Parathyroid adenoma (tissue), 2 donors: Measurements from ENCODE around the gene KANK2.

ENCODE experiments used
- H2AFZ ChIP-seq: fragments of 300-600 bp; sonication (generic); one replicate; pipeline ENCODE4 v1.7.0; 2017; ENCODE audit warnings: antibody characterized with exemption, mild to moderate bottlenecking
- H3K27ac ChIP-seq: fragments of 300-600 bp; sonication (generic); one replicate; pipeline ENCODE4 v1.7.0; 2017
- H3K27me3 ChIP-seq: fragments of 300-600 bp; sonication (generic); one replicate; pipeline ENCODE4 v1.7.0; 2017; ENCODE audit warnings: low read length; ENCODE audit not compliant: control insufficient read depth, insufficient read depth
- H3K36me3 ChIP-seq: fragments of 300-600 bp; sonication (generic); one replicate; pipeline ENCODE4 v1.7.0; 2017; ENCODE audit warnings: low read length; ENCODE audit not compliant: control insufficient read depth, insufficient read depth
- H3K4me1 ChIP-seq: fragments of 300-600 bp; sonication (generic); one replicate; pipeline ENCODE4 v1.7.0; 2017; ENCODE audit warnings: control low read depth
- H3K4me2 ChIP-seq: fragments of 300-600 bp; sonication (generic); one replicate; pipeline ENCODE4 v1.7.0; 2017; ENCODE audit warnings: low read length
- H3K4me3 ChIP-seq: fragments of 300-600 bp; sonication (generic); one replicate; pipeline ENCODE4 v1.7.0; 2017; ENCODE audit warnings: low read depth, low read length
- H3K79me2 ChIP-seq: fragments of 300-600 bp; sonication (generic); one replicate; pipeline ENCODE4 v1.7.0; 2017; ENCODE audit warnings: control low read depth
- H3K9ac ChIP-seq: fragments of 300-600 bp; sonication (generic); one replicate; pipeline ENCODE4 v1.7.0; 2017; ENCODE audit warnings: mild to moderate bottlenecking
- H3K9me3 ChIP-seq: fragments of 300-600 bp; sonication (generic); one replicate; pipeline ENCODE4 v1.7.0; 2017; ENCODE audit warnings: low read length; ENCODE audit not compliant: control insufficient read depth
- CTCF ChIP-seq: fragments of 300-600 bp; sonication (generic); IDR thresholded peaks from one replicate; pipeline ENCODE4 v1.7.0; 2017; ENCODE audit warnings: antibody characterized with exemption, mild to moderate bottlenecking
- donor health status: primary hyperparathyroidism.

The KANK2 gene

GRCh38 chr19:11223200-11223599, 25.9 kb upstream of the KANK2 start:
- H3K4me2 ChIP-seq, result no peak overlapping the region
- no peak overlapping the region for H3K27ac ChIP-seq
- no peaks in the 10 kb centered on the region for H3K9me3 ChIP-seq
- no peak for TF ChIP-seq CTCF
- H3K79me2 ChIP-seq, result no peaks in the 10 kb centered on the region
- H3K4me1 ChIP-seq, result no peaks in the 10 kb centered on the region
- no peak overlapping the region for H2AFZ ChIP-seq
- no peak overlapping the region for H3K9ac ChIP-seq
- H3K4me3 ChIP-seq, result no peak overlapping the region
- no peaks in the 10 kb centered on the region for H3K27me3 ChIP-seq
- H3K36me3 ChIP-seq, result no peaks in the 10 kb centered on the region

- no peak overlapping the region for H3K27ac ChIP-seq
- H3K36me3 ChIP-seq, result no peaks in the 10 kb centered on the region
- no peaks in the 10 kb centered on the region for H3K79me2 ChIP-seq
- no peak for TF ChIP-seq CTCF
- no peak overlapping the region for H2AFZ ChIP-seq
- no peak overlapping the region for H3K4me3 ChIP-seq
- no peak overlapping the region for H3K9ac ChIP-seq
- no peaks in the 10 kb centered on the region for H3K9me3 ChIP-seq
- no peak overlapping the region for H3K4me2 ChIP-seq
- no peaks in the 10 kb centered on the region for H3K27me3 ChIP-seq
- no peaks in the 10 kb centered on the region for H3K4me1 ChIP-seq
These were observed 23.8 kb upstream of the KANK2 start for GRCh38 chr19:11221082-11221598.

- Histone ChIP-seq H3K27me3 (no peaks in the 10 kb centered on the region), H3K36me3 (no peaks in the 10 kb centered on the region), H3K9ac (no peak overlapping the region), H3K4me1 (no peaks in the 10 kb centered on the region), H2AFZ (no peak overlapping the region), H3K27ac (no peak overlapping the region), H3K4me3 (no peak overlapping the region), H3K9me3 (no peaks in the 10 kb centered on the region), H3K79me2 (no peaks in the 10 kb centered on the region), H3K4me2 (no peak overlapping the region)
- no peak for TF ChIP-seq CTCF
These were observed 17.0 kb upstream of the KANK2 start for GRCh38 chr19:11214387-11214786.

GRCh38 chr19:11210656-11210928, 13.2 kb upstream of the KANK2 start:
- Histone ChIP-seq H3K4me3 (no peak overlapping the region), H3K27me3 (no peaks in the 10 kb centered on the region), H3K4me1 (no peaks in the 10 kb centered on the region), H3K27ac (no peak overlapping the region), H3K79me2 (no peaks in the 10 kb centered on the region), H3K36me3 (no peaks in the 10 kb centered on the region), H3K9me3 (no peaks in the 10 kb centered on the region), H3K9ac (no peak overlapping the region), H2AFZ (no peak overlapping the region), H3K4me2 (no peak overlapping the region)
- no peak for TF ChIP-seq CTCF

- no peaks in the 10 kb centered on the region for H3K27me3 ChIP-seq
- H3K4me1 ChIP-seq, result no peaks in the 10 kb centered on the region
- no peak overlapping the region for H3K4me3 ChIP-seq
- no peak overlapping the region for H3K9ac ChIP-seq
- H3K9me3 ChIP-seq, result no peaks in the 10 kb centered on the region
- H3K79me2 ChIP-seq, result no peaks in the 10 kb centered on the region
- no peak overlapping the region for H3K4me2 ChIP-seq
- no peak for TF ChIP-seq CTCF
- H3K27ac ChIP-seq, result no peak overlapping the region
- H3K36me3 ChIP-seq, result no peaks in the 10 kb centered on the region
- H2AFZ ChIP-seq, result no peak overlapping the region
These were observed 12.7 kb upstream of the KANK2 start for GRCh38 chr19:11209839-11210655.
